ENCODE data around the gene UBE2L3.

- TF ChIP-seq RAD21 (IDR thresholded peaks at IDR 0.05 in 1 of 2, conservative IDR thresholded peaks at IDR 0.05 in 1 of 2; ENCODE audit: low read depth in 2 of 2, low read length in 2 of 2) (peak in 1 of 2 experiments; percentile 20; a peak in 1 of 4 replicates), MAX (IDR thresholded peaks at IDR 0.05) (no peak), RXRA (IDR thresholded peaks at IDR 0.05; ENCODE audit: insufficient read depth, low read depth, low read length) (no peak), POLR2A (IDR thresholded peaks at IDR 0.05; ENCODE audit: control extremely low read depth in 1 of 2, low read depth in 2 of 2, low read length in 2 of 2) (no peak), BACH1 (IDR thresholded peaks at IDR 0.05; ENCODE audit: low read length) (no peak), GTF2F1 (IDR thresholded peaks at IDR 0.05; ENCODE audit: borderline replicate concordance, low read depth, low read length) (no peak), ATF3 (IDR thresholded peaks at IDR 0.05; ENCODE audit: insufficient read depth, low read depth, low read length) (no peak), GABPA (IDR thresholded peaks at IDR 0.05; ENCODE audit: borderline replicate concordance, insufficient read depth, low read length) (no peak), ATF2 (IDR thresholded peaks at IDR 0.05; ENCODE audit: low read length) (no peak), EZH2 (IDR thresholded peaks at IDR 0.05; ENCODE audit: low read depth, low read length, severe bottlenecking) (no peak), SP1 (IDR thresholded peaks at IDR 0.05; ENCODE audit: low read depth, low read length) (no peak), EP300 (IDR thresholded peaks at IDR 0.05; ENCODE audit: borderline replicate concordance in 1 of 2, low read depth in 2 of 2, low read length in 2 of 2) (no peak), CEBPB (IDR thresholded peaks at IDR 0.05; ENCODE audit: low read depth, low read length) (no peak)
- TF ChIP-seq, protein P1, sequence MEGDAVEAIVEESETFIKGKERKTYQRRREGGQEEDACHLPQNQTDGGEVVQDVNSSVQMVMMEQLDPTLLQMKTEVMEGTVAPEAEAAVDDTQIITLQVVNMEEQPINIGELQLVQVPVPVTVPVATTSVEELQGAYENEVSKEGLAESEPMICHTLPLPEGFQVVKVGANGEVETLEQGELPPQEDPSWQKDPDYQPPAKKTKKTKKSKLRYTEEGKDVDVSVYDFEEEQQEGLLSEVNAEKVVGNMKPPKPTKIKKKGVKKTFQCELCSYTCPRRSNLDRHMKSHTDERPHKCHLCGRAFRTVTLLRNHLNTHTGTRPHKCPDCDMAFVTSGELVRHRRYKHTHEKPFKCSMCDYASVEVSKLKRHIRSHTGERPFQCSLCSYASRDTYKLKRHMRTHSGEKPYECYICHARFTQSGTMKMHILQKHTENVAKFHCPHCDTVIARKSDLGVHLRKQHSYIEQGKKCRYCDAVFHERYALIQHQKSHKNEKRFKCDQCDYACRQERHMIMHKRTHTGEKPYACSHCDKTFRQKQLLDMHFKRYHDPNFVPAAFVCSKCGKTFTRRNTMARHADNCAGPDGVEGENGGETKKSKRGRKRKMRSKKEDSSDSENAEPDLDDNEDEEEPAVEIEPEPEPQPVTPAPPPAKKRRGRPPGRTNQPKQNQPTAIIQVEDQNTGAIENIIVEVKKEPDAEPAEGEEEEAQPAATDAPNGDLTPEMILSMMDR (IDR thresholded peaks at IDR 0.05; ENCODE audit: control extremely low read depth in 1 of 3, insufficient read depth in 1 of 3, low read depth in 1 of 3, low read length in 3 of 3) = no peak; a peak in 1 of 4 replicates
Observed at GRCh38 chr22:21672107-21672629, 104.7 kb downstream of the UBE2L3 start.
